GM23248 (cell line): ENCODE results near the gene EYA4. TPM values are rescaled to one million over a fixed set of nuclear protein-coding genes. Genes with fewer than 3 reads are reported as not detected.

Experiments used
- DNase-seq: peaks from one replicate; pipeline ENCODE4 v3.0.0-alpha.2; 2015
- H2AFZ ChIP-seq: fragments of 200-600 bp; sonication (generic); 2 replicates; pipeline ENCODE4 v1.6.1; 2016; ENCODE audit warnings: antibody characterized with exemption
- H3F3A ChIP-seq: fragments of 200-600 bp; sonication (generic); 2 replicates; pipeline ENCODE4 v1.6.1; 2016; ENCODE audit warnings: mild to moderate bottlenecking, antibody characterized with exemption, mixed run types; ENCODE audit not compliant: insufficient read depth
- H3K27ac ChIP-seq: fragments of 200-600 bp; sonication (generic); 2 replicates; pipeline ENCODE4 v1.5.1; 2016; ENCODE audit warnings: mild to moderate bottlenecking
- H3K27me3 ChIP-seq: fragments of 200-600 bp; sonication (generic); replicated peaks from 2 replicates; pipeline ENCODE4 v1.6.1; 2016; ENCODE audit warnings: mild to moderate bottlenecking; ENCODE audit not compliant: insufficient read depth
- H3K36me3 ChIP-seq: fragments of 200-600 bp; sonication (generic); 2 replicates; pipeline ENCODE4 v1.6.1; 2016; ENCODE audit warnings: low read depth, mild to moderate bottlenecking
- H3K4me1 ChIP-seq: fragments of 200-600 bp; sonication (generic); 2 replicates; pipeline ENCODE4 v1.6.1; 2016; ENCODE audit warnings: mild to moderate bottlenecking; ENCODE audit not compliant: insufficient read depth
- H3K4me2 ChIP-seq: fragments of 200-600 bp; sonication (generic); one replicate; pipeline ENCODE4 v1.6.1; 2016; ENCODE audit warnings: mild to moderate bottlenecking; ENCODE audit not compliant: unreplicated experiment
- H3K4me3 ChIP-seq: fragments of 200-600 bp; sonication (generic); 2 replicates; pipeline ENCODE4 v1.5.1; 2016; ENCODE audit warnings: mild to moderate bottlenecking
- H3K79me2 ChIP-seq: fragments of 200-600 bp; sonication (generic); 2 replicates; pipeline ENCODE4 v1.6.1; 2016; ENCODE audit warnings: mild to moderate bottlenecking; ENCODE audit not compliant: insufficient read depth
- H3K9ac ChIP-seq: fragments of 200-600 bp; sonication (generic); 2 replicates; pipeline ENCODE4 v1.6.1; 2016; ENCODE audit warnings: mild to moderate bottlenecking
- H3K9me2 ChIP-seq: fragments of 200-600 bp; sonication (generic); 2 replicates; pipeline ENCODE4 v1.6.1; 2016; ENCODE audit warnings: mixed run types, mild to moderate bottlenecking, moderate library complexity; ENCODE audit not compliant: insufficient read depth
- H3K9me3 ChIP-seq: fragments of 200-600 bp; sonication (generic); one replicate; pipeline ENCODE4 v1.6.1; 2017; ENCODE audit warnings: low read depth
- H4K20me1 ChIP-seq: fragments of 200-600 bp; sonication (generic); 2 replicates; pipeline ENCODE4 v1.6.0; 2016; ENCODE audit not compliant: insufficient read depth
- EZH2 ChIP-seq: fragments of 200-600 bp; sonication (generic); IDR thresholded peaks from 2 replicates; pipeline ENCODE4 v1.6.1; 2018; ENCODE audit warnings: antibody characterized with exemption, mild to moderate bottlenecking; ENCODE audit not compliant: insufficient read depth, poor library complexity, severe bottlenecking
- EZH2phosphoT487 ChIP-seq: fragments of 200-600 bp; sonication (generic); IDR thresholded peaks from 2 replicates; pipeline ENCODE4 v1.6.1; 2018; ENCODE audit warnings: antibody characterized with exemption, moderate library complexity, mild to moderate bottlenecking, low read depth; ENCODE audit not compliant: insufficient read depth
- WGBS, 2 experiments: methylation state at CpG; one replicate each; pipeline ENCODE4 v1.1.6; 2015 to 2017; ENCODE audit warnings: low lambda C conversion rate in 2 of 2, low coverage in 1 of 2; ENCODE audit errors: missing lambda C conversion rate in 2 of 2; 5-methylcytosine and 5-hydroxymethylcytosine counted together
- in situ Hi-C: fragments of 300-500 bp; cut with MboI; formaldehyde crosslinking; loops from 2 replicates; pipeline ENCODE4 v1.15.0; 2020
- polyA plus RNA-seq: library from polyadenylated mRNA; unstranded; fragments of >200 nt; fragmentation: Nextera tagmentation; extraction: Ambion mirVana; gene quantifications from 2 replicates; pipeline ENCODE4 v1.2.1, GENCODE V29; 2016
- total RNA-seq: library from RNA; depleted of rRNA; stranded (reverse); fragments of >200 nt; shearing (Covaris generic); gene quantifications from 2 replicates; pipeline ENCODE4 v1.2.3, GENCODE V29; 2014

The EYA4 gene
- total and polyA plus RNA-seq, 2 experiments from 2014 or later = not detected

GRCh38 chr6:133415262-133415661, 174.1 kb downstream of the EYA4 start:
- H3K27ac ChIP-seq = no peak overlapping the region
- H2AFZ ChIP-seq = no peak overlapping the region
- H3K36me3 ChIP-seq = no peaks in the 10 kb centered on the region
- no peaks in the 10 kb centered on the region for H3K9me2 ChIP-seq
- in situ Hi-C loops = no loop called here
- H3K4me3 ChIP-seq = no peak overlapping the region
- DNase-seq = no peak
- no peaks in the 10 kb centered on the region for H3K27me3 ChIP-seq
- no peaks in the 10 kb centered on the region for H3K79me2 ChIP-seq
- no peaks in the 10 kb centered on the region for H3K4me1 ChIP-seq
- TF ChIP-seq EZH2phosphoT487 (no peak), EZH2 (no peak)
- H3K4me2 ChIP-seq = no peak overlapping the region
- H3K9ac ChIP-seq = no peak overlapping the region
- no peaks in the 10 kb centered on the region for H3K9me3 ChIP-seq
- 48% methylated on average over 5 of the region's 5 CpGs for WGBS, 2 experiments
- H4K20me1 ChIP-seq = no peaks in the 10 kb centered on the region
- H3F3A ChIP-seq = no peaks in the 10 kb centered on the region

GRCh38 chr6:133418108-133418507, 177.0 kb downstream of the EYA4 start:
- no peaks in the 10 kb centered on the region for H3K36me3 ChIP-seq
- TF ChIP-seq EZH2phosphoT487 (no peak), EZH2 (no peak)
- H4K20me1 ChIP-seq = no peaks in the 10 kb centered on the region
- in situ Hi-C loops = no loop called here
- 0 out of 2 replicates have a peak, but pooled peaks cover 9% of the 10 kb centered on the region for H3K27me3 ChIP-seq
- DNase-seq = no peak
- no peaks in the 10 kb centered on the region for H3K9me3 ChIP-seq
- H3K9ac ChIP-seq = no peak overlapping the region
- H3K9me2 ChIP-seq = no peaks in the 10 kb centered on the region
- no peak overlapping the region for H3K4me3 ChIP-seq
- H3K4me1 ChIP-seq = no peaks in the 10 kb centered on the region
- 11 to 15% methylated on average over 2 of the region's 2 CpGs for WGBS, 2 experiments
- H3K79me2 ChIP-seq = no peaks in the 10 kb centered on the region
- H2AFZ ChIP-seq = no peak overlapping the region
- no peak overlapping the region for H3K4me2 ChIP-seq
- no peak overlapping the region for H3K27ac ChIP-seq
- H3F3A ChIP-seq = no peaks in the 10 kb centered on the region

GRCh38 chr6:133423242-133423641, 182.1 kb downstream of the EYA4 start:
- no peaks in the 10 kb centered on the region for H3K4me1 ChIP-seq
- no peaks in the 10 kb centered on the region for H3K9me3 ChIP-seq
- no peak overlapping the region for H3K27ac ChIP-seq
- H3K4me2 ChIP-seq = no peak overlapping the region
- no peak for TF ChIP-seq EZH2phosphoT487
- TF ChIP-seq EZH2 = no peak
- H3F3A ChIP-seq = no peaks in the 10 kb centered on the region
- no peak for DNase-seq
- 56 to 60% methylated on average over 2 of the region's 2 CpGs for WGBS, 2 experiments
- no peaks in the 10 kb centered on the region for H3K36me3 ChIP-seq
- no peaks in the 10 kb centered on the region for H3K9me2 ChIP-seq
- no peaks in the 10 kb centered on the region for H4K20me1 ChIP-seq
- H3K27me3 ChIP-seq = peaks cover 26% of the 10 kb centered on the region
- H3K9ac ChIP-seq = no peak overlapping the region
- in situ Hi-C loops = no loop called here
- no peak overlapping the region for H3K4me3 ChIP-seq
- H2AFZ ChIP-seq = no peak overlapping the region
- no peaks in the 10 kb centered on the region for H3K79me2 ChIP-seq

GRCh38 chr6:133424359-133424758, 183.2 kb downstream of the EYA4 start:
- Histone ChIP-seq H3K9ac (no peak overlapping the region), H3K36me3 (no peaks in the 10 kb centered on the region), H2AFZ (no peak overlapping the region), H3K4me1 (no peaks in the 10 kb centered on the region), H3K4me2 (no peak overlapping the region), H3F3A (no peaks in the 10 kb centered on the region), H4K20me1 (no peaks in the 10 kb centered on the region), H3K27me3 (peaks cover 26% of the 10 kb centered on the region), H3K9me3 (no peaks in the 10 kb centered on the region), H3K27ac (no peak overlapping the region), H3K79me2 (no peaks in the 10 kb centered on the region), H3K4me3 (no peak overlapping the region), H3K9me2 (no peaks in the 10 kb centered on the region)
- TF ChIP-seq EZH2phosphoT487 (no peak), EZH2 (no peak)
- DNase-seq = no peak
- 16 to 46% methylated on average over 5 of the region's 5 CpGs for WGBS, 2 experiments
- in situ Hi-C loops = no loop called here

GRCh38 chr6:133426038-133426437, 184.9 kb downstream of the EYA4 start:
- DNase-seq = no peak
- WGBS, 2 experiments = 45 to 55% methylated on average over 3 of the region's 3 CpGs
- Histone ChIP-seq H3K27me3 (peaks cover 26% of the 10 kb centered on the region), H3K27ac (no peak overlapping the region), H4K20me1 (no peaks in the 10 kb centered on the region), H3F3A (no peaks in the 10 kb centered on the region), H3K4me3 (no peak overlapping the region), H3K36me3 (no peaks in the 10 kb centered on the region), H3K9me3 (no peaks in the 10 kb centered on the region), H3K4me1 (no peaks in the 10 kb centered on the region), H3K9ac (no peak overlapping the region), H3K4me2 (no peak overlapping the region), H3K9me2 (no peaks in the 10 kb centered on the region), H2AFZ (no peak overlapping the region), H3K79me2 (no peaks in the 10 kb centered on the region)
- no peak for TF ChIP-seq EZH2phosphoT487
- TF ChIP-seq EZH2 = no peak
- in situ Hi-C loops = no loop called here
